GM12801 (cell line): ENCODE data around the gene PPCS.

Experiments used
- CTCF ChIP-seq: IDR thresholded peaks from one replicate; pipeline ENCODE4 v1.5.1; 2011; ENCODE audit warnings: control low read depth; ENCODE audit not compliant: insufficient read length; ENCODE audit errors: extremely low read depth

Gene PPCS

GRCh38 chr1:42456010-42456753 is at the start of gene PPCS, which contains the start of gene ZMYND12:
Gene PPCS (plus strand): TSS chr1:42456543. CDS start chr1:42456566, 23 bp downstream.
Gene ZMYND12 (minus strand): TSS chr1:42456022. CDS start chr1:42455997, 25 bp downstream.
- TF ChIP-seq CTCF: no peak

DNA sequence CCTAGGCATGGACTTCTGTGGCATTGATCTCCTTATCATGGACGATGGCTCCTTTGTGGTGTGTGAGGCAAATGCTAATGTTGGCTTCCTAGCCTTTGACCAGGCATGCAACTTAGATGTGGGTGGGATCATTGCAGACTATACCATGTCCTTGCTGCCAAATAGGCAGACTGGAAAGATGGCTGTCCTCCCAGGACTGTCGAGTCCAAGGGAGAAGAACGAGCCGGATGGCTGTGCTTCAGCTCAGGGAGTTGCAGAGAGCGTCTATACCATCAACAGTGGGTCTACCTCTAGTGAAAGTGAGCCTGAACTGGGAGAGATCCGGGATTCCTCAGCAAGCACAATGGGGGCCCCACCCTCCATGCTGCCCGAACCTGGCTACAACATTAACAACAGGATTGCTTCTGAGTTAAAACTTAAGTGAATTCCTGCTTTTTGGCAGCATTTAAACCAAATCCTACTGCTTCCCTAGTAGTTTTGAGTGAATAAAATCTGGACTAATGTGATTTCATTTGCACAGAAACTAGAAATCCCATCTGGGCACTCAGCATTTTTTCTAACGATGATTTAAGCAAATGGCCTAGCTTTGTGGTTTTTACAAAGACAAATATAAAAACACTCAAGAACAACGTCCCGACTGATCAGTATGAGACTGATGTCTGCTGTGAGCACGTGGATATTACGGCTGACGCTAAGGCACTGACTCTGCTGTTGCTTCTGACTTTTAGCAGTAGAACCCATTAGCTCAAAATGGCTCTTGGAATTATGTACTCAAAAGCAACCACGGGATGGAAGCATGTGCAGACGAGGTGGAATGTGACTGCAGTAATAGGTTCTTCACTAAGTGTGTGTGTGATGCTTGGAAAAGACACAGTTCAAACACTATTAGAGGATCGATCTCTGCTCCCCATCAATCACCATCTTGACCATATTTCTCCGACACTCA is 41.5 kb upstream of the PPCS start:
- no peak for TF ChIP-seq CTCF

DNA sequence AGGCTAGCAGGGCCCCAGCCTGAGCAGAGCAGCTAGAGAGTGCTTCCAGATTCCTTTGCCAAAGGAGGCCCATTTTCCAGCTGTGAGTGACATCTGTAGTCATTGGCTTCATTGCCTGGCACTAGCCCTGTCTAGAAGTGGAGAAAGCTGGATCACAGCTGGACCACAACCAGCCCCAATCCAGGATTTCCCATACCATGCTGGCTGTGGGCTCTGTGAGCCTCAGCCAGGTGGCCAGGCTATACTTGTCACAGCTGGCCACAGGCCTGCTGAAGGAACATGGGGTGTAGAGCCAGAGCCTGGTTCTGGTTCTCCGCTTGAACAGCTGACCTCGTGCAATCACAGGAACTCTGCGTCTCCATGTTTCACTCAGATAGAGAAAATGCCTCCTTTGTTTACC is 39.2 kb upstream of the PPCS start:
- TF ChIP-seq CTCF: no peak

GRCh38 chr1:42418516-42418915 is 37.8 kb upstream of the PPCS start:
- TF ChIP-seq CTCF: no peak

DNA sequence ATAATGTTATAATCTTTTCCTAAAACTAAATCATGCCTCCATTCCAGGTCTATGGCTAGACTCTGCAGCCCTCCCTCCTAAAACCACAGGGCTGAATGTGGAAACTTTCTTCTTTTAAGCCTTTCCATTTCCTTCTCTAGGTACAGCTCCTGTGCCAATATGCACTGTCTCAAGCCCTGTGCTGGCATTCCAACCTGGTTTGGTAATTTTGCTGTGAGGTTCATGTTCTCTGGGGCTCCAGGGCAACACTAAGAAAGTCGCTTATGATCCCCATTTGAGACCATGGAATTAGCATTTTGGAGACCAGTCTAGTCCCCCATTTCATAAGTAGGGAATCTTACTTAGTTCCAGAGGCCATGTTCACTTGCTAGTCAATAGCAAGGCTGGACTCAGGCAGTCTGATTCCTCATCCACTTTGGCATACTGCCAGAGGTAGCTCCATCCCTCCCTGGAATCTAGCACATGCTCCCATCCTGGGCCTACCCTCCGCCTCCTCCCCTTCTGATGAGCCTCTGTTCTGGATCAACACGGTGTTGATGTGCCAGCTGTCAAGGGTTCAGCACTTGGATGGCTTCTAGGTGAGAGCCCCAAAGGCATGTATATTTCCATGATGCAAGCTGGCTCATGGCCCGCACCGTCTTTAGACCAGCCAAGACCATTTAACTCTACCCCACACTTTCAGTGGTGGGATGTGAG is 37.1 kb upstream of the PPCS start:
- no peak for TF ChIP-seq CTCF

DNA sequence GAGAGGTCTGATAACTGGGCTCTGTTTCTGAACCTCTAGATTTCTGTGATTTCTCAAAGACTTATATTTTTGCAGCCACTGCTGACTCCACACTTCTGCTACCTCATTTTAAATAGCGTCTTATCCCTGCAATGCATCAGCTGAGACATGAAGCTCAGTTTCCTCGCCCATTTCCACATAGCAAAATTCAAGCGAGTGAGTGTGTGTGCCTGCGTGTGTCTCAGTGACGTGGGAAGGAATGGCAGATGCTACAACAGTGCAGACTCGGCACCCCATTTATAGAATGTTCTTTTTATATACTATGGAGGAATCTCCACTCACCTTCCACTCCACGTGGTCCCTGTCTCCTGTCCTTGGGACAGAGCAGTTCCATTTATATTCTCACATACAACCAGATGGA is 36.2 kb upstream of the PPCS start:
- TF ChIP-seq CTCF: no peak
